Progenitor cell of endocrine pancreas (in vitro differentiated cells): ENCODE measurements around the gene GPR35. TPM values are rescaled to one million over a fixed set of nuclear protein-coding genes. Genes with fewer than 3 reads are reported as not detected.

Experiments
- DNase-seq: peaks from one replicate; pipeline ENCODE4 v3.0.0; 2021; ENCODE audit warnings: low spot score; ENCODE audit not compliant: unreplicated experiment
- H3K27ac Mint-ChIP-seq: 2 replicates; pipeline ENCODE4 v1.8.0; 2021; ENCODE audit warnings: mild to moderate bottlenecking, moderate library complexity, mixed read lengths
- H3K27me3 Mint-ChIP-seq: 2 replicates; pipeline ENCODE4 v1.8.0; 2021; ENCODE audit warnings: mixed read lengths
- H3K36me3 Mint-ChIP-seq: 2 replicates; pipeline ENCODE4 v1.8.0; 2022; ENCODE audit warnings: mixed read lengths; ENCODE audit not compliant: insufficient read depth
- H3K4me1 Mint-ChIP-seq: 2 replicates; pipeline ENCODE4 v1.8.0; 2021; ENCODE audit warnings: low read depth, mixed read lengths
- H3K4me3 Mint-ChIP-seq: 2 replicates; pipeline ENCODE4 v1.8.0; 2021; ENCODE audit warnings: low read depth, mild to moderate bottlenecking, moderate library complexity, mixed read lengths
- H3K9me3 Mint-ChIP-seq: 2 replicates; pipeline ENCODE4 v1.8.0; 2021; ENCODE audit warnings: low read depth, mixed read lengths
- CTCF ChIP-seq: fragments of 200-600 bp; sonication (generic); IDR thresholded peaks from one replicate; pipeline ENCODE4 v1.5.0; 2021; ENCODE audit warnings: antibody characterized with exemption, mild to moderate bottlenecking; ENCODE audit not compliant: unreplicated experiment
- total RNA-seq: library from RNA; stranded (reverse); gene quantifications from 2 replicates; pipeline ENCODE4 v1.2.1, GENCODE V29; 2021

Gene GPR35
- total RNA-seq, 1 donor from 2014 or later: 6.5 TPM

DNA sequence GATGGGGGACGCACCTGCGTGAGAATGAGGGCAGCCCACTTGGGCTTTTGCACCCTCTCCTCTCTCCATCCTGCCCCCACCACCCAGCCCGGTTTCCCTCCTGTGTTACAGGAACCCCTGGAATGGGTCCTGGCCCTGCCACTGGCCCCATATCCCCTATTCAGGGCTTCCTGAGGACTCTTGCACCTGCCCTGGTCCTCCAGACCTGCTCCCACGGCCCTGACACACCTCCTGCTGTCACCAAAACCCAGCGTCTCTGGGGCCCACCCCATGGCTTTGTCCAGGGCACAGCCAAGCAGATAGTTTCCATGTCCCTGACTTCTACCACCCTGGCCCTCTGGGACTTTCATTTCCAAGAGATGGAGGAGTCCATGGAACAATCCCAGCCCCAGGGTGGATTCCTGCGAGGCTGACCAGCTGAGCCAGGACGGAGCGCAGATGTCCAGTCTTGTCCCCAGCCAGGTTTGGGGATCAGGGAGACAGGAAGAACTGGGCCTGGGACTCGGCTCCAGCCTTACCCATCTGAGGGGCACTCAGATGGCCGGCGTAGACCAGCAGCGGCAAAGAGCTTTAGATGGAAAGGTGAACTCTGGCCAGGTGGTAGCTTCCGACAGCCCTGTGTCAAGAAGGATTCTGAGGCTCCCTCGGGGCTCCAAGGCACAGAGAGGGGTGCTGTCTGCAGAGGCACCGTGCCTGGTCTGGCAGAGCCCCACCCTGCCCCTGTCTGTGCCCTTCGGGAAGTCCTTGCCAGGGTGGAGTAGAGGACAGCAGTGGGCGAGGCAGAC lies 12.0 kb downstream of the GPR35 start:
- Mint-ChIP-seq H3K36me3 (peaks cover 2% of the 10 kb centered on the region), H3K4me3 (no peak overlapping the region), H3K9me3 (peaks cover 20% of the 10 kb centered on the region), H3K27ac (no peak overlapping the region), H3K27me3 (peaks cover 25% of the 10 kb centered on the region), H3K4me1 (no peaks in the 10 kb centered on the region)
- no peak for TF ChIP-seq CTCF
- DNase-seq: no peak

DNA sequence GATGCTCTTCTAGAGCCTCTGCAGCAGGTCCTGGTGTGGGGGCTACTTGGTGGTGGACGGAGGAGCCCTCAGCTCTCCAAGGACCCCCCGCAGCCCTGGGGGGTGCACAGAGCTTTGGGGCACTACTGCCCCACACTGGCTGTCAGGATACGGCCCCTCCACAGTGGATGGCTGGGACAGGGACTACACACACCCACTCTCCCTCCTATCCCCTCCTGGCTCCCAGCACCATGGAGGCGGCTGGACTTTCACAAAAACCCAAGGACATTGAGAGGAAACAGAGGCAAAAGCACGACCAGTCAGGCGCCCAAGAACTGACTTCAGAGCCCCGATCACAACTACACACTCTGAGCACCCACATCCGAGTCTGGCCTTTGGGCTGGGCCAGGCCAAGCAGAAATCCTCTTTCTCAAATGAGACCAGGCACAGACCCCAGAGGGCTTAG lies 12.6 kb downstream of the GPR35 start:
- Mint-ChIP-seq H3K4me1 (no peaks in the 10 kb centered on the region), H3K27me3 (peaks cover 25% of the 10 kb centered on the region), H3K9me3 (peaks cover 18% of the 10 kb centered on the region), H3K27ac (no peak overlapping the region), H3K36me3 (peaks cover 2% of the 10 kb centered on the region), H3K4me3 (no peak overlapping the region)
- no peak for DNase-seq
- no peak for TF ChIP-seq CTCF

GRCh38 chr2:240638512-240639160 lies 13.4 kb downstream of the GPR35 start:
- peaks cover 26% of the 10 kb centered on the region for H3K27me3 Mint-ChIP-seq
- no peak for TF ChIP-seq CTCF
- no peaks in the 10 kb centered on the region for H3K4me1 Mint-ChIP-seq
- H3K36me3 Mint-ChIP-seq: no peaks in the 10 kb centered on the region
- no peak overlapping the region for H3K27ac Mint-ChIP-seq
- peaks cover 11% of the 10 kb centered on the region for H3K9me3 Mint-ChIP-seq
- H3K4me3 Mint-ChIP-seq: no peak overlapping the region
- DNase-seq: no peak

DNA sequence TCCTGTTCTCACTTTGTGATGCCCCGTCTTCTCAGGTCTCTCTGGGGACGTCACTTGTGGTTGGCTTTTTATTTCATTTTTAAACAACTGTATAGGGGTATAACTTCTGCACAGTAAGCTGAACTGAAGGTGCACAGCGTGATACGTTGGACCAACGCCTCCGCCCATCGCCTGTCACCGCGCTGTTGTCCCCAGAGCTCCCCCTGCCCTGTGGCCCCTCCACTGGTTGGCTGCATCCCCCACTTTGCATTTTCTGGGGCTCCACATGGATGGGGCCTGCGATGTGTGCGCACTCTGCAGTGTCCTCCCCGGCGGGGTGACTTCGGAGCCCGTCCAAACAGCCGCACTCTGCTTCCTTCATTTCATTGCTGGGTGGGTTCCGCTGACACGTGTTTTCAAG lies 14.3 kb downstream of the GPR35 start:
- no peak for DNase-seq
- Mint-ChIP-seq H3K4me1 (no peaks in the 10 kb centered on the region), H3K27me3 (peaks cover 32% of the 10 kb centered on the region), H3K36me3 (no peaks in the 10 kb centered on the region), H3K9me3 (peaks cover 5% of the 10 kb centered on the region), H3K4me3 (no peak overlapping the region), H3K27ac (no peak overlapping the region)
- TF ChIP-seq CTCF: no peak

- Mint-ChIP-seq H3K36me3 (no peaks in the 10 kb centered on the region), H3K27ac (no peak overlapping the region), H3K4me3 (no peak overlapping the region), H3K4me1 (no peaks in the 10 kb centered on the region), H3K9me3 (no peaks in the 10 kb centered on the region), H3K27me3 (peaks cover 37% of the 10 kb centered on the region)
- peak; percentile 71 for TF ChIP-seq CTCF
- peak; percentile 52 for DNase-seq
Measured at GRCh38 chr2:240640939-240641338, 15.7 kb downstream of the GPR35 start.
